ENCODE results near the gene KCNG2. TPM values are rescaled to one million over a fixed set of nuclear protein-coding genes. Genes with fewer than 3 reads are reported as not detected.

Gene KCNG2
- total RNA-seq, 2 donors from 2014 or later, result 1.5 TPM; not detected in 1

GRCh38 chr18:79914614-79915160 lies 116.9 kb downstream of the KCNG2 start:
- Histone ChIP-seq H3K27me3 (replicated peaks; ENCODE audit: insufficient read depth) (no peaks in the 10 kb centered on the region), H3K4me3 (no peak overlapping the region), H3K4me1 (ENCODE audit: control insufficient read depth in 1 of 2, low read depth in 2 of 2) (no peaks in the 10 kb centered on the region), H3K36me3 (peaks cover 21% of the 10 kb centered on the region), H3K9me3 (no peaks in the 10 kb centered on the region), H3K27ac (no peak overlapping the region)
- no peak for ATAC-seq (ENCODE audit: insufficient number of reproducible peaks, low FRiP score, low read depth)
- no peak for DNase-seq (ENCODE audit: low spot score)
- TF ChIP-seq CTCF (IDR thresholded peaks at IDR 0.05), result no peak

DNA sequence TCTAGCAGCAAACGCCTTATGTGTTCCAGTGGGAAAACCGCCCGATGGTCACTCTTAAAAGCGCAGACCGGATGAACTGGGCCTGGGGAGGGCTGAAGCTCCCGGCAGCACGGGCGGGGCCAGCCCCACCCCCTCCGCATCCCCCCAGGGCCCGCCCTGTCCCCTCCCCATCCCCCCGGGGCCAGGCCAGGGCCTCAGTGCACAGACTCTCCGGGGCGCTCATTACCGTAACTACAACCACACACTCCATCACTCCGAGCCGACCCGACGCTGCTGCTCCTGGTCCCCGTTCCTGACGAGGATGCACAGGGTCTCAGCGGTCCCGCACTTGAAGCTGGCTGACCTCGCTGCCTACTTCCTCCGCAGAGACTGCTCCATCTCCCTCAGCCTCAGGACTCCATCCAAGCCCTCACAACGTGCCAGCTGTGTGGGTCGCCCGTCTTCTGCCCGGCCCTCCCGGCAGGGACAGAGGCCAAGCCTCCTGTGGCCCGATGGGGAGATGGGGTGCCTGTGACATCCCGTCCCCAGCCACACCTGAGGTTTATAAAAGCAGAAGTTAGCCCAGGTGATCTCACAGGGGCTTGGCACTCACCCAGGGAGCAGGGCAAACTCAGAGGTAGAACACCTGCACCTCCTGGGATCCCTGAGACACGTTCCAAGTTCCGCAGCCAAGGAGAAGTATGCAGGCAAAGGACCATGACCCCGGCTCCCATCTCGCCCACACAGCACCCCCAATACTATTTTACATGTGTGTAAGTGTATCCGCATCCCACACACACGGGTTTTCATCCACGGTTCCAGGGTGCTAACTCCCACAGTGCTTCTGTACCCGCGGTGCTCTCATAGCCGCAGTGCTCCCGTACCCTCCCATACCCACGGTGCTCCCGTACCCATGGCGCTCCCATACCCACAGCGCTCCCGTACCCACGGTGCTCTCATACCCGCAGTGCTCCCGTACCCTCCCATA lies 117.7 kb downstream of the KCNG2 start:
- no peak overlapping the region for H3K4me3 ChIP-seq
- ATAC-seq (ENCODE audit: insufficient number of reproducible peaks, low FRiP score, low read depth) (no peak), DNase-seq (ENCODE audit: low spot score) (no peak)
- no peak overlapping the region for H3K27ac ChIP-seq
- no peaks in the 10 kb centered on the region for H3K9me3 ChIP-seq
- no peaks in the 10 kb centered on the region for H3K4me1 ChIP-seq (ENCODE audit: control insufficient read depth in 1 of 2, low read depth in 2 of 2)
- peaks cover 21% of the 10 kb centered on the region for H3K36me3 ChIP-seq
- TF ChIP-seq CTCF (IDR thresholded peaks at IDR 0.05), result no peak
- no peaks in the 10 kb centered on the region for H3K27me3 ChIP-seq (replicated peaks; ENCODE audit: insufficient read depth)

DNA sequence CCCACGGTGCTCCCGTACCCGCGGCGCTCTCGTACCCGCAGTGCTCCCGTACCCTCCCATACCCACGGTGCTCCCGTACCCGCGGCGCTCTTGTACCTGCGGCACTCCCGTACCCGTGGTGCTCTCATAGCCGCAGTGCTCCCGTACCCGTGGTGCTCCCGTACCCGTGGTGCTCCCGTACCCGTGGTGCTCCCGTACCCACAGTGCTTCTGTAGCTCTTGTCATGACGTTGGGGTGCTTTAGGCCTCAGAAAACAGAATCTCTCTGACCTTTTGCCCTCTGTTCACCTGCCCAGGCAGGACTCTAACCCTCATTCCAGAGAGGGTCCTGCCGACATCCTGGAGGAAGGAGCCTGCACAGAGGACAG lies 118.4 kb downstream of the KCNG2 start:
- DNase-seq (ENCODE audit: low spot score) (no peak), ATAC-seq (ENCODE audit: insufficient number of reproducible peaks, low FRiP score, low read depth) (no peak)
- TF ChIP-seq CTCF (IDR thresholded peaks at IDR 0.05), result no peak
- no peaks in the 10 kb centered on the region for H3K9me3 ChIP-seq
- H3K4me1 ChIP-seq (ENCODE audit: control insufficient read depth in 1 of 2, low read depth in 2 of 2), result no peaks in the 10 kb centered on the region
- H3K4me3 ChIP-seq, result no peak overlapping the region
- H3K27ac ChIP-seq, result no peak overlapping the region
- no peaks in the 10 kb centered on the region for H3K27me3 ChIP-seq (replicated peaks; ENCODE audit: insufficient read depth)
- peaks cover 21% of the 10 kb centered on the region for H3K36me3 ChIP-seq

DNA sequence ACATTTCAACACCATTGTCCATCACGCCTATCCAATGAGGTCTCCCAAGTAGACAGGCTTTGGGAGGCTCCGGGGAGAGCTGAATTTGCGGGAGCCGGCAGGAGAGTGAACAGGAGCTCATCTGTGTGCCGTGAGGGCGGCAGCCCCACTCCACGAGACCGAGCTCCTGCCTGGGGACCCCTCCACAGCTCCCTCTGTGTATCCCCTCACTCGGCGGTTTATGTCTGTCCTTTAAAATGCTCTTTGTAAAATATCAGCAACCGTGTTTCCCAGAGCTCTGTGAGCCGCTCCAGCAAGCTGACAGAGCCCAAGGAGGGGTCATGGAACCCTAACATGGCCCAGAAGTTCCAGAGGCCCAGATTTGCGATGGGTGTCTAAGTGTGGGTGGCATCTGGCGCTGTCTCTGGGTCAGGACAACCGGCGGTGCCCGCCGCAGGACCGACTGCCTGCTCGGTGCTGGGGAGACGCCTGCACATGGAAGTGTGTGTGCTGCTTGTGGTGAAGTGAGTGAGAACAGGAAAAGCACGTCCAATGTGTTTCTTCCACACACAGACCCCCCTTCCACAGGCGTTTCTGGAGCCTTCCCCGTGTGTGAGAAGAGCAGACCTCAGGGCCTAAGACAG lies 118.9 kb downstream of the KCNG2 start:
- ATAC-seq (ENCODE audit: insufficient number of reproducible peaks, low FRiP score, low read depth), result no peak
- Histone ChIP-seq H3K36me3 (peaks cover 21% of the 10 kb centered on the region), H3K27ac (no peak overlapping the region), H3K4me1 (ENCODE audit: control insufficient read depth in 1 of 2, low read depth in 2 of 2) (no peaks in the 10 kb centered on the region), H3K4me3 (no peak overlapping the region), H3K9me3 (no peaks in the 10 kb centered on the region), H3K27me3 (replicated peaks; ENCODE audit: insufficient read depth) (no peaks in the 10 kb centered on the region)
- no peak for TF ChIP-seq CTCF (IDR thresholded peaks at IDR 0.05)
- no peak for DNase-seq (ENCODE audit: low spot score)

DNA sequence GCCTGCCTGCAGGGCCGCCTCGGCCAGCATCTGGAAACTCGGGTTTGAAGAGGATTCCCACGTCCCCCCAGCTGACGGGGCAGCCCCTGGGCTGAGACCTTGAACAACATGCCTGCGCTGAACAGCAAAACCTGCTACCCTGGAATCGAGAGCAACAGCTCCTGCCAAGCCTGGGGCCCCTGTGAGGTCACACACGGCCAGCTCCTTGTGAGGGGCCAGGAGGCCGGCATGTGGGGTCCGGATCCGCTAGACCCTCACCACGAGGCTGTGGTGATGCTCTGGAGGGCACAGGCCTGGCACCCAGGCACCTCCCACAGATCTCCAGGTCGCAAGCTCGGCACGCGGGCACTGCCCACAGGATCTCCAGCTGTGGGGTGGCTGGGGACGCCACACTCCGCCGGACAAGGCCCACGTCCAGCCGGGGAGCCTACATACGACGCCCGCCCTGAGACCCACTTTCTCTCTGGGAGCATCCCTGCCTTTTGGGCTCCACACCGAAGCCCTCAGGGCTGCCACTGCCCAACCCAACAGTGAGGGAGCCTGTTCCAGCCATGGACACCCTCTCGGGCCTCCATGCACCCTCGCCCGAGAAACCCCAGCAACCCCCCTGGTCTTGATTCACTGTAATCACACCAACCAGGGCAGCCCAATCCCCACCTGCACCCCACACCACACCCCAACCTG lies 119.6 kb downstream of the KCNG2 start:
- Histone ChIP-seq H3K4me1 (ENCODE audit: control insufficient read depth in 1 of 2, low read depth in 2 of 2) (no peaks in the 10 kb centered on the region), H3K36me3 (peaks cover 21% of the 10 kb centered on the region), H3K27me3 (replicated peaks; ENCODE audit: insufficient read depth) (no peaks in the 10 kb centered on the region), H3K4me3 (no peak overlapping the region), H3K9me3 (no peaks in the 10 kb centered on the region), H3K27ac (no peak overlapping the region)
- no peak for DNase-seq (ENCODE audit: low spot score)
- TF ChIP-seq CTCF (IDR thresholded peaks at IDR 0.05), result no peak
- no peak for ATAC-seq (ENCODE audit: insufficient number of reproducible peaks, low FRiP score, low read depth)

Data from thoracic aorta (tissue), 2 donors.